ENCODE data around the gene NFS1. TPM values are rescaled to one million over a fixed set of nuclear protein-coding genes. Genes with fewer than 3 reads are reported as not detected.

Gene NFS1
- total RNA-seq, 1 experiment from 2014 or later, result 69.8 TPM

- DNase-seq, result no peak
- H3K9me3 Mint-ChIP-seq (ENCODE audit: unreplicated experiment), result no peaks in the 10 kb centered on the region
- TF ChIP-seq, protein P1, sequence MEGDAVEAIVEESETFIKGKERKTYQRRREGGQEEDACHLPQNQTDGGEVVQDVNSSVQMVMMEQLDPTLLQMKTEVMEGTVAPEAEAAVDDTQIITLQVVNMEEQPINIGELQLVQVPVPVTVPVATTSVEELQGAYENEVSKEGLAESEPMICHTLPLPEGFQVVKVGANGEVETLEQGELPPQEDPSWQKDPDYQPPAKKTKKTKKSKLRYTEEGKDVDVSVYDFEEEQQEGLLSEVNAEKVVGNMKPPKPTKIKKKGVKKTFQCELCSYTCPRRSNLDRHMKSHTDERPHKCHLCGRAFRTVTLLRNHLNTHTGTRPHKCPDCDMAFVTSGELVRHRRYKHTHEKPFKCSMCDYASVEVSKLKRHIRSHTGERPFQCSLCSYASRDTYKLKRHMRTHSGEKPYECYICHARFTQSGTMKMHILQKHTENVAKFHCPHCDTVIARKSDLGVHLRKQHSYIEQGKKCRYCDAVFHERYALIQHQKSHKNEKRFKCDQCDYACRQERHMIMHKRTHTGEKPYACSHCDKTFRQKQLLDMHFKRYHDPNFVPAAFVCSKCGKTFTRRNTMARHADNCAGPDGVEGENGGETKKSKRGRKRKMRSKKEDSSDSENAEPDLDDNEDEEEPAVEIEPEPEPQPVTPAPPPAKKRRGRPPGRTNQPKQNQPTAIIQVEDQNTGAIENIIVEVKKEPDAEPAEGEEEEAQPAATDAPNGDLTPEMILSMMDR (IDR thresholded peaks at IDR 0.05; ENCODE audit: insufficient read depth in 1 of 2, low read depth in 1 of 2, low read length in 1 of 2, severe bottlenecking in 1 of 2, unreplicated experiment in 1 of 2), result peak; percentile 27 to 46
- H3K36me3 Mint-ChIP-seq (ENCODE audit: insufficient read depth, unreplicated experiment), result peaks cover 91% of the 10 kb centered on the region
- no peak overlapping the region for H3K4me3 Mint-ChIP-seq (ENCODE audit: unreplicated experiment)
- Histone ChIP-seq H3K4me1 (peaks cover 5% of the 10 kb centered on the region; the same call in 1 of the 2 replicates), H3K4me3 (ENCODE audit: low read depth, low read length) (no peak overlapping the region), H3K9me3 (no peaks in the 10 kb centered on the region), H3K36me3 (ENCODE audit: control insufficient read depth, insufficient read depth, low read length) (peaks cover 4% of the 10 kb centered on the region), H3K27me3 (replicated peaks; ENCODE audit: control insufficient read depth, insufficient read depth, low read length) (no peaks in the 10 kb centered on the region)
- peaks cover 24% of the 10 kb centered on the region for H3K4me1 Mint-ChIP-seq (ENCODE audit: low read depth, unreplicated experiment)
- POLR2A ChIA-PET, result no interaction called here
- no peaks in the 10 kb centered on the region for H3K27me3 Mint-ChIP-seq (ENCODE audit: insufficient read depth, unreplicated experiment)
- no peak overlapping the region for H3K27ac Mint-ChIP-seq (ENCODE audit: unreplicated experiment)
- intact Hi-C loops (cut with micrococcal nuclease; ENCODE audit: unreplicated experiment), result no loop called here
- no TSS peak for BruUV-seq (replicated peaks)
- CTCF ChIA-PET, result interaction anchor here (0.6 to 3.6 kb wide), 2 partner anchors 9 to 21 kb away, joined by 3 to 37 read pairs; no protein-coding TSS in a partner anchor
These were observed 77.6 kb downstream of the NFS1 start for GRCh38 chr20:35621560-35621946.

- TF ChIP-seq, protein P1 (IDR thresholded peaks at IDR 0.05; ENCODE audit: insufficient read depth in 1 of 2, low read depth in 1 of 2, low read length in 1 of 2, severe bottlenecking in 1 of 2, unreplicated experiment in 1 of 2), result no peak
- Histone ChIP-seq H3K36me3 (ENCODE audit: control insufficient read depth, insufficient read depth, low read length) (no peaks in the 10 kb centered on the region; the same call in 1 of the 2 replicates), H3K4me1 (peaks cover 5% of the 10 kb centered on the region; the same call in 1 of the 2 replicates), H3K27me3 (replicated peaks; ENCODE audit: control insufficient read depth, insufficient read depth, low read length) (no peaks in the 10 kb centered on the region), H3K4me3 (ENCODE audit: low read depth, low read length) (no peak overlapping the region), H3K9me3 (no peaks in the 10 kb centered on the region)
- peaks cover 24% of the 10 kb centered on the region for H3K4me1 Mint-ChIP-seq (ENCODE audit: low read depth, unreplicated experiment)
- no peaks in the 10 kb centered on the region for H3K9me3 Mint-ChIP-seq (ENCODE audit: unreplicated experiment)
- BruUV-seq (replicated peaks), result no TSS peak
- POLR2A ChIA-PET, result no interaction called here
- DNase-seq, result no peak
- peaks cover 91% of the 10 kb centered on the region for H3K36me3 Mint-ChIP-seq (ENCODE audit: insufficient read depth, unreplicated experiment)
- no peaks in the 10 kb centered on the region for H3K27me3 Mint-ChIP-seq (ENCODE audit: insufficient read depth, unreplicated experiment)
- peak overlapping the region; percentile 73 for H3K27ac Mint-ChIP-seq (ENCODE audit: unreplicated experiment)
- peak overlapping the region; percentile 98 for H3K4me3 Mint-ChIP-seq (ENCODE audit: unreplicated experiment)
- CTCF ChIA-PET, result interaction anchor here (0.6 to 5.4 kb wide), 6 partner anchors 10 to 372 kb away, joined by 3 to 46 read pairs (median 6); partner anchors contain the start of genes CPNE1 and RBM12
- intact Hi-C loops (cut with micrococcal nuclease; ENCODE audit: unreplicated experiment), result no loop called here
These were observed 78.2 kb downstream of the NFS1 start for GRCh38 chr20:35620818-35621559.

- DNase-seq, result peak; percentile 98 to 99
- Mint-ChIP-seq H3K4me1 (ENCODE audit: low read depth, unreplicated experiment) (peaks cover 29% of the 10 kb centered on the region), H3K36me3 (ENCODE audit: insufficient read depth, unreplicated experiment) (peaks cover 91% of the 10 kb centered on the region), H3K9me3 (ENCODE audit: unreplicated experiment) (no peaks in the 10 kb centered on the region), H3K27ac (ENCODE audit: unreplicated experiment) (peak overlapping the region; percentile 73), H3K4me3 (ENCODE audit: unreplicated experiment) (peak overlapping the region; percentile 98), H3K27me3 (ENCODE audit: insufficient read depth, unreplicated experiment) (no peaks in the 10 kb centered on the region)
- Histone ChIP-seq H3K36me3 (ENCODE audit: control insufficient read depth, insufficient read depth, low read length) (no peaks in the 10 kb centered on the region), H3K4me3 (ENCODE audit: low read depth, low read length) (peak overlapping the region; percentile 66), H3K27me3 (replicated peaks; ENCODE audit: control insufficient read depth, insufficient read depth, low read length) (no peaks in the 10 kb centered on the region), H3K9me3 (no peaks in the 10 kb centered on the region), H3K4me1 (peaks cover 5% of the 10 kb centered on the region; the same call in 1 of the 2 replicates)
- no TSS peak for BruUV-seq (replicated peaks)
- CTCF ChIA-PET, result interaction anchor here (0.5 to 5.4 kb wide), 43 partner anchors 8 to 1311 kb away, joined by 3 to 46 read pairs (median 5); partner anchors contain the start of genes CEP250, CPNE1, ERGIC3 and NFS1
- TF ChIP-seq, protein P1 (IDR thresholded peaks at IDR 0.05; ENCODE audit: insufficient read depth in 1 of 2, low read depth in 1 of 2, low read length in 1 of 2, severe bottlenecking in 1 of 2, unreplicated experiment in 1 of 2), result peak; percentile 94 to 99
- intact Hi-C loops (cut with micrococcal nuclease; ENCODE audit: unreplicated experiment), result loop anchor here (1.0 to 10.0 kb wide), 4 partner anchors 107 to 295 kb away; partner anchors contain the start of gene PHF20
- POLR2A ChIA-PET, result interaction anchor here (0.7 to 1.8 kb wide), 11 partner anchors 11 to 335 kb away, joined by 3 to 15 read pairs (median 5); partner anchors contain the start of genes CEP250, CPNE1, ERGIC3 and NFS1
These were observed 79.7 kb downstream of the NFS1 start for GRCh38 chr20:35619196-35620095.
